Rectal smooth muscle tissue (tissue), 1 donor: ENCODE measurements around the gene PCNA.
A peak's percentile ranks its signal among the peaks of the same experiment; 100 is the strongest.

Experiments used
- H3K27ac ChIP-seq: one replicate; pipeline ENCODE4 v1.7.0; 2013; ENCODE audit warnings: low read depth, low read length, inconsistent platforms
- H3K27me3 ChIP-seq: one replicate; pipeline ENCODE4 v1.7.0; 2013; ENCODE audit warnings: low read length; ENCODE audit not compliant: control insufficient read depth, insufficient read depth
- H3K36me3 ChIP-seq: one replicate; pipeline ENCODE4 v1.7.0; 2013; ENCODE audit warnings: low read length; ENCODE audit not compliant: control insufficient read depth, insufficient read depth
- H3K4me1 ChIP-seq: one replicate; pipeline ENCODE4 v1.7.0; 2013; ENCODE audit warnings: low read length; ENCODE audit not compliant: control insufficient read depth, insufficient read depth
- H3K4me3 ChIP-seq: one replicate; pipeline ENCODE4 v1.7.0; 2013; ENCODE audit warnings: low read length
- H3K9ac ChIP-seq: one replicate; pipeline ENCODE4 v1.7.0; 2013; ENCODE audit warnings: low read length

The PCNA gene

DNA sequence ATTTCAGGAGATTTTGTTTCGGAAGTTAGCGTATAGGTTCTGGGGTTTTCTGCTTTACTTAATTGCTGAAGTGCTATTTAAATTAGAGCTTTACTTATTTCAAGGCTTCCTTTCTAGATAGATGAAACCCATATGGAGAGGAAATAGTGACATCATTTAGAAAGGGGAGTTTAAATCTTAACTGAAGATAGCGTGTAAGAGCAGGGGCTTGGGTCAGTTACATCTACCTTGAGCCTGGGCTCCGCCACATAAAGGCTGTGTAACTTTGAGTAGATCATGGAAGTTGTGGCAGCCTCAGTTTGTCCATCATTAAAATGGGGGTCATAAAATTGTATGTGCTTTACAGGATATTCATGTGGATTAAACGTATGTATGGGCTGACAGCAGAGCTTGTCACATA, 11.7 kb upstream of the PCNA start:
- Histone ChIP-seq H3K9ac (no peak overlapping the region), H3K4me3 (no peak overlapping the region), H3K27me3 (no peaks in the 10 kb centered on the region), H3K36me3 (no peaks in the 10 kb centered on the region), H3K27ac (peak overlapping the region; percentile 48), H3K4me1 (peaks cover 18% of the 10 kb centered on the region)

DNA sequence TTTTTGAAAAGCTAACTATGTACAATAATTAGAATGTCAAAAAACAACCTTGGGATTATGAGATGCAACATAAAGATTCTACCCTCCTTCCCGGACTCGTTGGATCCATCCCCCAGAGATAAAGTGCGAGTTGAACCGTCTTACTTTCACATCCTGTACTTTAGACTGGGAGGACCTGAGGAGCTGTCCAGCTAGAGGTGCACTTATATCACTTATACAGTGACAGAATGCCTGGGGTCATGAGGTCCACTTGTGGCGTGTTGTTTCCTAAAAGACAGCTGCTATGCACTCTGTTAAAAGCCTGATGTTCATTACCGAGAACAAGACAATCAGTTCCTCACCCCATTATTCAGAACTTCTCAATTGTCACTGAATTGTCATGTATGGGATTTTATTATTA, 9.1 kb upstream of the PCNA start:
- Histone ChIP-seq H3K27ac (no peak overlapping the region), H3K4me1 (peaks cover 9% of the 10 kb centered on the region), H3K9ac (no peak overlapping the region), H3K4me3 (no peak overlapping the region), H3K36me3 (no peaks in the 10 kb centered on the region), H3K27me3 (no peaks in the 10 kb centered on the region)

DNA sequence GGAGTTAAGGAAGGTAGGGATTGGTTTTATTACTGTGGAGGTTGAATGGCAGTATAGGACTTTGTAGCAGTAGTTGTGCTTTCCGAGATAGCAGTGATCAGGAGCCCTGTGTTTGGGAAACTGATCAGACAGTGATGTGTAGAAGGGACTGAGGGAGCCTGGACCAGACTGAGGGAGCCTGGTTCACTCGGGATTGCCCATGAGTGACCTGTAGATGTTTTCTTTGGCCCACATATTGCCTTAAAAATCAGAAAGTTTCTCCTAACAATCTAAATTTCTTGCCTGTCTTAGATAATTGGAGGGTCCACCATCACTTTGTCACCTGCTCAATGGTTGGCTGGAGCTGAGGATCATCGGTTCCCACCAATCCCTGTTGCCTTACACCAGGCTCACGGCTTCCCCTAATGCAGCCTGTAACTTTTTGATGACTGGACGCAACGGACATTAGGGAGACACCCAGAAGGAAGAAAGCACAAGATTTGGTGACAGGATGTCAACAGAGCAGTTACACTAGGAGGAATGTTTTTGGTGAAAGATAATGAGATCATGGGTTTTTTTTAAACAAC, 8.2 kb upstream of the PCNA start:
- Histone ChIP-seq H3K27ac (peak overlapping the region; percentile 94), H3K4me3 (peak overlapping the region; percentile 73), H3K9ac (peak overlapping the region; percentile 66), H3K27me3 (no peaks in the 10 kb centered on the region), H3K36me3 (no peaks in the 10 kb centered on the region), H3K4me1 (peaks cover 9% of the 10 kb centered on the region)

DNA sequence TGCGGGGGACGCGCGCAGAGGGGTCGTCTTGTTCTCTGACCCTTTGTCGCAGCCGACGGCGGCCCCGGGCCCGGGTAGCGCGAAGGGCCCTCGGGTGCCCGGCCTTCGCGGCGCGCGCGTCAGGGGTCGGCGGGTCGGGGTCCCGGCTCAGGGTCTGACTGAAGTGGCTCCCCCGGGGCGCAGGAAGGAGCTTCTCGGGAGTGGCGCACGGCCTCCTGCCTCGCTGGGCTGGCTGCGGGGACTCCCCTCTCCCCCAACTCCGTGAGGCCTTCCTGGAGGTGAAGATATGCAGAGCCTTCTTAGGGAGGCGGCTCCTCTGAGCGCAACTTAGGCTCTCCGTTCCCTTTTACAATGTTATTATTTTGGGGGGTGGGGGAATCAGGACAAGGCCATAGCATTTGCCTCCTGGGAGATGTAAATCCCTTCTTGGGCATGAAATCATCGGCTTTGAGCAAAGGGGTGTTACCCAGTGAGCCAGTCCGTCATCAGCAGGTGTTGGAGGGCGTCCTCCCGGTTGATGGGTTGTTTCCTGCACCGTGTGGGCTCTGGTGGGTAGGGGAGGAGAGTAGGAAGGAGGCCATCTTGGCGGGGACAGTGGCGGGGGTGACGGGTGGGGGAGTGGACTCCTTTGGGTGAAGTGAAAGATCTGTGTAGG, 7.6 kb upstream of the PCNA start:
- peak overlapping the region; percentile 66 for H3K9ac ChIP-seq
- peak overlapping the region; percentile 94 for H3K27ac ChIP-seq
- no peaks in the 10 kb centered on the region for H3K27me3 ChIP-seq
- no peaks in the 10 kb centered on the region for H3K36me3 ChIP-seq
- peak overlapping the region; percentile 73 for H3K4me3 ChIP-seq
- peaks cover 9% of the 10 kb centered on the region for H3K4me1 ChIP-seq

DNA sequence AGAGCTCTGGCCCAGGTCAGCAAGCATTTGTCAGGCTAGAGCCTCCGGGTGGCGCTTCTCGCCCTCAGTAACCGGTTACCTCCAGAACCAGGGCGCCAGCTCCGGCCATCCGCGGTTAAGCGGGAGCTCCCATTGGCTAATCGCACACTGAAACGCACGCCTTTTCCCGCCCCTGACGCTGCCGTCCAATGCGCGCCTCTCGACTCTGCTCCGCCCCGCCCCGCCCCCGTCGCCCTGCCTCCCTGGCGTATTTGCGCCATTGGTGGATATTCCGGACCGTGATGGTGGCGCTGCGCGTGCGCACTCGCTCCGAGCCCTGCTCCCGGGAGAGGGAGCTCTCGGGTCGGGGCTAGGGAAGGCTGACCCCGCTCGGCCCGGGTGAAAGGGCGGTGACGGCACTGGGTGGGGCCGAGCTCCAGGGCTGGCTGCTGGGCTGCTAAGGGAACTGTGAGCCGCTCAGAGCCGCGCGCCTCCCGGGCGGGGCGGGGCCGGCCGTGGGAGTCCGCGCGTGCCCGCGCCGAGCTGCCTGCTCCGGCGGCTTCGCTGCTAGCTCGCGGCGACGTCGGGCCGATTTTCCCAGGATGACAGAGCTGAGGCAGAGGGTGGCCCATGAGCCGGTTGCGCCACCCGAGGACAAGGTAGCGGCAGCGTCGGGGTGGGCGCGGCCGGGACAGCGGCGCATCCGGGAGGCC, 6.9 kb upstream of the PCNA start, which contains the start of gene CDS2:
Gene CDS2 (plus strand): TSS at position 497 of the 692 bp plus-strand sequence. CDS start 85 bp downstream, at position 582.
- Histone ChIP-seq H3K36me3 (no peaks in the 10 kb centered on the region), H3K27ac (peak within 1 kb of the TSS; percentile 94), H3K4me3 (peak within 1 kb of the TSS; percentile 73), H3K4me1 (peaks cover 9% of the 10 kb centered on the region), H3K27me3 (no peaks in the 10 kb centered on the region), H3K9ac (peak within 1 kb of the TSS; percentile 66)

DNA sequence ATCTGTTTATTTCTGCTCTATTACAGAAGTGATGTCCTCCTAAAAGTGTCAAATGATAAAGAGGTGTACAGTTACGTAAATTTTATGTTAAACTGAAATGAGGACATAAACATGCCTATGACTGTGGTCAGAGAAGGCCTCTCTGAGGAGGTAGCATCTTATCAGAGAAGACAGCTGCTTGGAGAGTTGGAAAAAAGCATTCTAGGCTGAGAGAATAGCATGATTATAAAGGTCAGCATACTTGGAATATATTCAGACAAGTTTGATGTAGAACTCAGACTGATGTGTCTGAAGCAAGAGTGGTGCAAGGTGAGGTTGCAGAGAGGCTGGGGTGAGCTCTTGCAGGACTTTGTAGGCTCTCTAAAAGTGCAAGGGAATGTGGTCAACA, 3.1 kb upstream of the PCNA start:
- Histone ChIP-seq H3K4me1 (peaks cover 10% of the 10 kb centered on the region), H3K9ac (no peak overlapping the region), H3K36me3 (no peaks in the 10 kb centered on the region), H3K27me3 (no peaks in the 10 kb centered on the region), H3K27ac (no peak overlapping the region), H3K4me3 (no peak overlapping the region)

DNA sequence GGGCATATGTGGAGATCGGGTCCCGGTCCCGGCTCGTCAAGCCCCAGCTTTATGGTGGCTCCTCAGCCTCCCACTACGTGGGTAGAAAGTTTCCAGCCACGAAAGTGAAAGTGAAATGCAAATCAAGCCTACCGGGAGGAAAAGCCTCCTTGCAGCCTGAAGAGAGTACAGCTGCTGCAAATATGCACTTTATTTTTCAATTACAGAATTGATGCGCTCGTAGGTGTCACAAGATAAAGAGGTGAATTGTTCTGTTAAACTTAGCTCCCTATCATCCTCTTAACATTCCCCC, 373 bp upstream of the PCNA start:
- Histone ChIP-seq H3K9ac (peak overlapping the region; percentile 66), H3K4me1 (peaks cover 8% of the 10 kb centered on the region), H3K27me3 (no peaks in the 10 kb centered on the region), H3K4me3 (peak overlapping the region; percentile 98), H3K36me3 (peaks cover 3% of the 10 kb centered on the region), H3K27ac (peak overlapping the region; percentile 91)

DNA sequence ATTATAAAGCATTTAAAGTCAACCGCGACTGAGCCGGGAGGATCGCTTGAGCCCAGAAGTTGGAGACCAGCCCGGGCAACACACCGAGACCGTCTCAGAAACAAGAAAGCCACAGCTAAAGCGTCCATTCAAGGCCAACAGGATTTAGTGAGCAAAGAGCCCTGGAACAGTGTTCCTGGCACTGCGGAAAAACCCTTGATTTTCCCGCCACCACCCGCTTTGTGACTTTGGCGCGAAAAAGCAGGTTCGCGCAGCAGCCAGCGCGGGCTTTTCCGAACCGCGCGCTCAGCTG, 669 bp downstream of the PCNA start:
- Histone ChIP-seq H3K27ac (no peak overlapping the region), H3K9ac (no peak overlapping the region), H3K4me3 (peak overlapping the region; percentile 98), H3K4me1 (peaks cover 8% of the 10 kb centered on the region), H3K27me3 (no peaks in the 10 kb centered on the region), H3K36me3 (peaks cover 3% of the 10 kb centered on the region)

DNA sequence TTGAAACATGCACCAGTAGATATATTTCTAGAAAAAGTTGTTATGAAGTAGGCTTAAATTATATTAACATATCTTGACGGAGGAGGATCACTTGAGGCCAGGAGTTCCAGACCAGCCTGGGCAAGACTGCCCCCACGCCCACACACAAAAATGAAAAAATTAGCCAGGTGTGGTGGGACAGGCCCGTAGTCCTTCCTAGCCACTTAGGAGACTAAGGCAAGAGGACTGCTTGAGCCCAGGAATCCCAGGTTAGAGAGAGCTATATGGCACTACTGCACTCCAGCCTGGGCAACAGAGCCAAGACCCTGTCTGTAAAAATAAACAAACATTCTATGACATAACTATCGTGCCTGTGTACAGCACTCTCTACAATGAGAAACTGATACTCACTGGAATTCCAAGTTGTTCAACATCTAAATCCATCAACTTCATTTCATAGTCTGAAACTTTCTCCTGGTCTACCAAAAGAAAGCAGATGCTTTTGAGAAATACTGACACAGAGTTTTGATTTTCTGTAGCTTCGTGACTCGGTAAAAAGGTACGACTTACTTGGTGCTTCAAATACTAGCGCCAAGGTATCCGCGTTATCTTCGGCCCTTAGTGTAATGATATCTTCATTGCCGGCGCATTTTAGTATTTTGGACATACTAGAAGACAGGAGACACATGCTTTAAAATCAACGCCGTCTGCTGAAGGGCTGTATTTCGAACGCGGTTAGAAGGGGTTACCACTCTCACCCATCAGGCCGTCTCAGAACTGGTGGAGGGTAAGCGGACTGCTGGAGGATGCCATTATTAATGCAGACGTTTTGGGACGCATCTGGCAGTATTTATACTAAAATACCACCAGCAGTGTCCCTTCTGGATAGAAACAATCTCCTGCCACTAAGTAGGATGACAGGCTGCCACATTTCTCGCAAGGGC, 1.3 kb downstream of the PCNA start:
- H3K27ac ChIP-seq, result no peak overlapping the region
- H3K9ac ChIP-seq, result no peak overlapping the region
- H3K4me1 ChIP-seq, result peaks cover 10% of the 10 kb centered on the region
- peak overlapping the region; percentile 98 for H3K4me3 ChIP-seq
- H3K36me3 ChIP-seq, result peaks cover 3% of the 10 kb centered on the region
- H3K27me3 ChIP-seq, result no peaks in the 10 kb centered on the region

DNA sequence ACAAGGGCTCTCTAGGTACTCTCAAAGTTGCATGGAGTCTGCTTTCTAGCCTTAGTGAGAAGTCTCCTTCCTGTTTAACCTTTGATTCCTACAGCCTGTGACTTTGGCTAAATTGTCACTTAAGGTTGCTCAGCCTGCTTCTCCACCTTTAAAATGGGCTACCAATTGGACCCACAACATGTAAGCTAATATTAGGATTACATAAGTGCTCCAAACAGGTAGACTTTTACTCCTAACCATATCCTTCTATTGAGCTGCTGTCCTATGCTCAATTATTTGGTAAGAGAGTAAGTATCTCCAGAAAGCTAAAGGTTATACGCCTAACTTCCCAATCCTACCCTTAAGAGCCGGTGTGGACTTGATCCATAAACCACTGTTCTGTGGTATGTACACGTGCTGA, 2.9 kb downstream of the PCNA start:
- Histone ChIP-seq H3K4me1 (peaks cover 12% of the 10 kb centered on the region), H3K9ac (no peak overlapping the region), H3K4me3 (no peak overlapping the region), H3K27ac (no peak overlapping the region), H3K27me3 (no peaks in the 10 kb centered on the region), H3K36me3 (peaks cover 3% of the 10 kb centered on the region)

DNA sequence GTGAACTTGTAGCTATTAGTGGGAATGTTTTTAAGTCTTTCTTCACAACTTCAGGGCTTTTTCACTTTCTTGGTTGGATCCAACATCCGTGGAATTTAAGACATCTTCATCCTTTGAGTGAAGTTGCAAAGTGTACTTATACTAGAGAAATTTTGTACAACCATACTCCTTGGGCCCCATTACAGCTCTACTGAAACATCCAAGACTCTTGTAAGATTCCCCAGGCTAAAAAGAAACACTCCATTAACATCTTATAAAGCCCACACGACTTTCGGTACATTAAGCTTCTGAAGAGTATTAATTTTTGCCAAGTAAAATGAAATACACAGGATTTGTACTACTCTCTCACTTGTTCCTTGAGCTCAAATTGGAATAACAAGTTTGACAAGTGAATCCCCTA, 5.4 kb downstream of the PCNA start:
- Histone ChIP-seq H3K27me3 (no peaks in the 10 kb centered on the region), H3K36me3 (peaks cover 3% of the 10 kb centered on the region), H3K27ac (no peak overlapping the region), H3K9ac (no peak overlapping the region), H3K4me3 (no peak overlapping the region), H3K4me1 (peaks cover 12% of the 10 kb centered on the region)

DNA sequence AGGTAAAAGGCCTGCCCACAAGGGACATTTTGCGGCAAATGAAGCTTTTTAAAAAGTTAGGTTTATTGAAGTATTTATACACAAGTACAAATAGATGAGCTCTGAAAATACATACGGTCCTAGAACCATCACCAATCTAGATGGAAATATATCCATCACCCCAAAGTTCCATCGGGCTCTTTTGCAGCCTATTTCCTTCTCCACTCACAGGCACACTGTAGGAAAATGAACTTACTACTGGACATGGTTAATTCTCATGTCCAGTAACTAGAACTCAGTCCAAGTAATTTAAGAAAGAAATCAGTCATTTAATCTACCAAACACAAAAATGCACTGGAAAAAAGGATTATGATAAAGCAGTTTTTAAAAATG, 6.2 kb downstream of the PCNA start:
- peak overlapping the region; percentile 98 for H3K9ac ChIP-seq
- peaks cover 8% of the 10 kb centered on the region for H3K4me1 ChIP-seq
- H3K36me3 ChIP-seq, result peaks cover 3% of the 10 kb centered on the region
- no peaks in the 10 kb centered on the region for H3K27me3 ChIP-seq
- peak overlapping the region; percentile 87 for H3K27ac ChIP-seq
- H3K4me3 ChIP-seq, result peak overlapping the region; percentile 77
